Measurements from ENCODE around the gene MFF.
A peak's percentile ranks its signal among the peaks of the same experiment; 100 is the strongest.

MFF gene

GRCh38 chr2:227388537-227389011, 63.5 kb downstream of the MFF start:
- DNase-seq (ENCODE audit: low read depth) = peak; percentile 47
- TF ChIP-seq CTCF (conservative IDR thresholded peaks at IDR 0.05; ENCODE audit: low read depth, low read length) = no peak
- H3K4me3 ChIP-seq (ENCODE audit: low read length) = no peak overlapping the region

- TF ChIP-seq CTCF (conservative IDR thresholded peaks at IDR 0.05; ENCODE audit: low read depth, low read length) = no peak
- H3K4me3 ChIP-seq (ENCODE audit: low read length) = no peak overlapping the region
- no peak for DNase-seq (ENCODE audit: low read depth)
Measured at GRCh38 chr2:227389231-227389630, 64.2 kb downstream of the MFF start.

GRCh38 chr2:227389661-227390060, 64.6 kb downstream of the MFF start:
- no peak for DNase-seq (ENCODE audit: low read depth)
- no peak for TF ChIP-seq CTCF (conservative IDR thresholded peaks at IDR 0.05; ENCODE audit: low read depth, low read length)
- H3K4me3 ChIP-seq (ENCODE audit: low read length) = no peak overlapping the region

- no peak for DNase-seq (ENCODE audit: low read depth)
- H3K4me3 ChIP-seq (ENCODE audit: low read length) = no peak overlapping the region
- no peak for TF ChIP-seq CTCF (conservative IDR thresholded peaks at IDR 0.05; ENCODE audit: low read depth, low read length)
Measured at GRCh38 chr2:227390468-227391256, 65.6 kb downstream of the MFF start.

DNA sequence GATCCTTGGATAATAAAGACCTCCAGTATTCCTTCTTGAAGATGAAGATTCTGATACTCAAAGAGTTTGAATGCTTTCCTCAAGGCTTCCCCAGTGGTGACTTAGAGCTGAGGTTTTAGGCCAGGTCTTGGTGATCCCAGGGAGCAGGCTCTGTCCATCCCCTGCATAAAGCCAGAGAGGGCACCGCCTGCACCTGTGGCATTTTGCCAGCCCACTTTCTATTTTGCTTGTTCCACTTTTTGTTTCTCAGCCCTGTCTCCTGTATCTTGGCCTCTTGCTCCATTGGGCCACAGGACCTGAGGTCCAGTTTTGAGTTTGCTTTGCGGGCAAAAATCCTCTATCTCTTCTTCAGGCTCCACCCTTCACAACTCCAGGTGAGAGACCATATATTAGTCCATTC, 69.3 kb downstream of the MFF start:
- H3K4me3 ChIP-seq (ENCODE audit: low read length) = no peak overlapping the region
- TF ChIP-seq CTCF (conservative IDR thresholded peaks at IDR 0.05; ENCODE audit: low read depth, low read length) = no peak
- no peak for DNase-seq (ENCODE audit: low read depth)

GRCh38 chr2:227395556-227395955, 70.5 kb downstream of the MFF start:
- H3K4me3 ChIP-seq (ENCODE audit: low read length) = no peak overlapping the region
- DNase-seq (ENCODE audit: low read depth) = no peak
- no peak for TF ChIP-seq CTCF (conservative IDR thresholded peaks at IDR 0.05; ENCODE audit: low read depth, low read length)

DNA sequence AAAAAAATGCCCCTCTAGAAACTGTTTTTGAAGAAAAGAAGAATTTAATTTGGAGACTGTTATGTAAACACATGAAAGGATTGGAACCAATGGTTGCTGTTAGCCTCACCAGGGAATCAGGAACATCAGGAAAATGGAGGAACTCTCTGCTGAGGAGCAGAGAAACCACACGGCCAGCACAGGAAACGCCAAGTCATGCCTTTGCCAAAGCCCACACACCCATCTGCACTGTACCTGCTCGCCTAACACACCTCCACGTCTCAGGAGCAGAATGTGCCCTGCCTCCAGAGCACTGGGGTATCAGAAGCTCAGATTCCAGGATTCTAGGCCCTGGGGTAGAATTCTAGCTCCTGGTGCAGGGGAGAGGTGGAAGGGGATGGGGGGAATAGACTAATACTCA, 72.5 kb downstream of the MFF start:
- no peak for TF ChIP-seq CTCF (conservative IDR thresholded peaks at IDR 0.05; ENCODE audit: low read depth, low read length)
- no peak for DNase-seq (ENCODE audit: low read depth)
- no peak overlapping the region for H3K4me3 ChIP-seq (ENCODE audit: low read length)

Data from retinal pigment epithelial cell (primary cell).